ENCODE measurements around the gene TFCP2L1. TPM values are rescaled to one million over a fixed set of nuclear protein-coding genes. Genes with fewer than 3 reads are reported as not detected.

The TFCP2L1 gene
- total and polyA plus RNA-seq, 10 donors = 0.15 to 8.9 (median 2.7) TPM

GRCh38 chr2:121202541-121203310 is 82.3 kb downstream of the TFCP2L1 start:
- Histone ChIP-seq H3K36me3 (no peaks in the 10 kb centered on the region), H3K9me3 (no peaks in the 10 kb centered on the region), H3K4me3 (no peak overlapping the region), H3K27ac (no peak overlapping the region), H3K27me3 (replicated peaks in 1 of 7) (no peaks in the 10 kb centered on the region), H3K4me1 (peaks cover 0 to 10% (median 0%) of the 10 kb centered on the region in 6 donors)
- 80 to 93% (median 85%) methylated on average over 11 of the region's 11 CpGs for WGBS, 5 donors
- intact Hi-C loops (cut with DNase I; ENCODE audit: low total_unique reads) = no loop called here
- peak; percentile 64 for DNase-seq
- TF ChIP-seq POLR2AphosphoS5 (IDR thresholded peaks at IDR 0.05) = no peak
- no peak for TF ChIP-seq CTCF (IDR thresholded peaks at IDR 0.05 in 8 of 11, conservative IDR thresholded peaks at IDR 0.05 in 3 of 11)
- TF ChIP-seq POLR2A (IDR thresholded peaks at IDR 0.05) = no peak

DNA sequence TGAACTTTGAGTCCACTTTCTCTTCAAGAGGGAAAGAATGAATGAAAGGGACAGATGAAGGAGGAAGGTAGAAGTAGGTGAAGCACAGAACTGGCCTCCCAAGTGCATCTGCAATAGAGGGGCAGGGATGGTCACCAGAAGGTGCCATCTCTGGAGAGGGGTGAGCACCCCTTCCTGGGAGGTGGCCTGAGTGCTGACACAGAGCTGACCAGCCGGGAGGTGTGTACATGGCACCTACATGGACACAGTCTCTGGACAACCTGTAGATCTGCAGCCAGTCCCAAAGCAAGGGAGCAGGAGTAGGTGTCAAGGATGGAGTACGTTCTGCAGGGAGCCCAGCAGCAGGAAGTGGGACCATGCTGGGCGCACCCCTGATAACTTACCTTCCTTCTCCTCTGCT is 83.2 kb downstream of the TFCP2L1 start:
- Histone ChIP-seq H3K4me1 (peaks cover 0 to 16% (median 0%) of the 10 kb centered on the region in 6 donors), H3K27me3 (replicated peaks in 1 of 7) (no peaks in the 10 kb centered on the region), H3K36me3 (no peaks in the 10 kb centered on the region), H3K9me3 (no peaks in the 10 kb centered on the region), H3K27ac (no peak overlapping the region), H3K4me3 (no peak overlapping the region)
- WGBS, 5 donors = 57 to 81% (median 74%) methylated on average over 3 of the region's 3 CpGs
- TF ChIP-seq POLR2AphosphoS5 (IDR thresholded peaks at IDR 0.05) (no peak), CTCF (IDR thresholded peaks at IDR 0.05 in 8 of 11, conservative IDR thresholded peaks at IDR 0.05 in 3 of 11) (no peak), POLR2A (IDR thresholded peaks at IDR 0.05) (no peak)
- intact Hi-C loops (cut with DNase I; ENCODE audit: low total_unique reads) = no loop called here
- peak; percentile 51 for DNase-seq

DNA sequence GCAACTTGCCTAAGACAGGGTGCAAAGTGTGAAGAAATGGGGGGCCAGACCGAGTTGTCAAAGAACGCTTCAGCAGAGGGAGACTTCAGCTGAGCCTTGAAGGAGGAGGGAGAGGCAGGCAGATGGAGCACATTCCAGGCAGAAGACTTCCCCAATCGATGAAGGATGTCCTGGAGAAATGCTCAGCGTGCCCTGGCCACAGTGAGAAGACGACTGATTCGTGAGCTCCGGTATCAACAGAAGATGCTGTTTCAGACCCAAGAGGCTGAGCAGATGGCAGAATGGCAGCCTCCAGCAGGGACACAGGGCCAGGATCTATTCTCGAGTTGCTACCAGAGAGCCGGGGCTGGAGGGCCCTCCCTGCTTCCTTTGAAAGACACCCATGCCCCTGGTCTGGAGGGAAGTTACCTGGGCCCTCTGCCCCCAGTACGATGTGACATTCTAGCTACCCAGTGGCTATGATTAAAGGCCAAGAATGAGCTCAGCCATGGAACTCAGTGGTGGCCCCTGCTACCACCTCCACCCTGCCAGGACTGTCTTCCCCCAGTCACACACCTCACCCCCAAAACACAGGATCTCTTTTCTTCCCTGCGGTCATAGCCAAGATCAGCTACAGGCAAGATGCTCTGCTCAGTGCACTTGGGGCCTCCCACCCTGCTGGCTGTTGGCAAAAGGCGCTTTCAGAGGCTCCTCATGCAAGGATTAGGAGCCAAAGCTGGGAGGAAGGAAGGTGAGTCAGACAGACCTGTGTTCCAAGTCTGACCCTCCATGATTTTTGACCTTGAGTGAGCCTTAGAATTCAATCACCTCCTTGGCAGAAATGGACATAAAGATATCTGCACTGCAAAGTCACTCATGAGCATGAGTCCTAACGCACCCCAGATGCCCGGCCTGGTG is 84.3 kb downstream of the TFCP2L1 start:
- intact Hi-C loops (cut with DNase I; ENCODE audit: low total_unique reads) = no loop called here
- Histone ChIP-seq H3K9me3 (no peaks in the 10 kb centered on the region), H3K36me3 (no peaks in the 10 kb centered on the region), H3K27ac (no peak overlapping the region), H3K27me3 (replicated peaks in 1 of 7) (no peaks in the 10 kb centered on the region), H3K4me1 (peaks cover 0 to 20% (median 0%) of the 10 kb centered on the region in 6 donors), H3K4me3 (no peak overlapping the region)
- DNase-seq = peak; percentile 54
- WGBS, 5 donors = 84 to 94% (median 87%) methylated on average over 14 of the region's 14 CpGs
- TF ChIP-seq CTCF (IDR thresholded peaks at IDR 0.05 in 8 of 11, conservative IDR thresholded peaks at IDR 0.05 in 3 of 11) = no peak
- TF ChIP-seq POLR2A (IDR thresholded peaks at IDR 0.05) = no peak
- TF ChIP-seq POLR2AphosphoS5 (IDR thresholded peaks at IDR 0.05) = no peak

DNA sequence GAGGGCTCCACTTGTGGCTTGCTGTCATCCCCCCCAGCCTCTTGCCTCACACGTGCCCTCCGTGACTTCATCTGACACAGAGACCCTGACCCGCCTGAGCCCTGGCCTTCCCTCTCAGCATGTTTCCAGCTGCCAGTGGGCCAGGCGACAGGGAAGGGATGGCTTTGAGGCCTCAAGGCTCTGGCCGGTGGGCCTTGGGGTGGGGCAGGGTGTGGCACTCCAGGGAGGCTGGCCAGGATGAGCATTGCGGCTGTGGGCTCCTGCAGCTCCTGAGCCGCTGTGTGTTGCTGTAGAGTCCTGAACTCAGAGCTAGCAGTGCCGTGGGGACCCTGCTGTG is 85.0 kb downstream of the TFCP2L1 start:
- no peak for DNase-seq
- no peak for TF ChIP-seq POLR2A (IDR thresholded peaks at IDR 0.05)
- no peak for TF ChIP-seq POLR2AphosphoS5 (IDR thresholded peaks at IDR 0.05)
- no peak for TF ChIP-seq CTCF (IDR thresholded peaks at IDR 0.05 in 8 of 11, conservative IDR thresholded peaks at IDR 0.05 in 3 of 11)

More for the DNA sequence above, 85.0 kb downstream of the TFCP2L1 start:
- Histone ChIP-seq H3K9me3 (no peaks in the 10 kb centered on the region), H3K36me3 (no peaks in the 10 kb centered on the region), H3K4me1 (peaks cover 0 to 20% (median 0%) of the 10 kb centered on the region in 6 donors), H3K27me3 (replicated peaks in 1 of 7) (no peaks in the 10 kb centered on the region), H3K4me3 (no peak overlapping the region), H3K27ac (no peak overlapping the region)
- intact Hi-C loops (cut with DNase I; ENCODE audit: low total_unique reads) = no loop called here
- WGBS, 5 donors = 68 to 91% (median 73%) methylated on average over 5 to 8 of the region's 8 CpGs

All from spleen (tissue), 11 donors.